ENCODE results near the gene TSACC.

The TSACC gene

GRCh38 chr1:156394835-156395461 is 56.6 kb downstream of the TSACC start:
- no peak for DNase-seq

Measured in GOT3 (cell line).